Measurements from ENCODE around the gene TAF1D. TPM values are rescaled to one million over a fixed set of nuclear protein-coding genes. Genes with fewer than 3 reads are reported as not detected.

The TAF1D gene
- total RNA-seq, 4 donors from 2014 or later, result 99.9 to 150 (median 125) TPM

GRCh38 chr11:93717501-93717900, 23.8 kb downstream of the TAF1D start:
- Histone ChIP-seq H3K4me3 (replicated peaks in 1 of 3) (no peak overlapping the region), H3K4me1 (no peaks in the 10 kb centered on the region), H3K9me3 (no peaks in the 10 kb centered on the region), H3K27ac (no peak overlapping the region), H3K36me3 (peaks cover 0 to 2% of the 10 kb centered on the region in 2 donors), H3K27me3 (no peaks in the 10 kb centered on the region)
- no peak for TF ChIP-seq CTCF (IDR thresholded peaks at IDR 0.05)
- TF ChIP-seq POLR2A (IDR thresholded peaks at IDR 0.05), result no peak
- 96 to 100% methylated on average over 1 of the region's 1 CpG for WGBS, 2 donors
- intact Hi-C loops (cut with DNase I), result no loop called here
- no peak for DNase-seq

GRCh38 chr11:93715797-93716396, 25.4 kb downstream of the TAF1D start:
- H3K27me3 ChIP-seq, result no peaks in the 10 kb centered on the region
- no peaks in the 10 kb centered on the region for H3K4me1 ChIP-seq
- no peak overlapping the region for H3K27ac ChIP-seq
- intact Hi-C loops (cut with DNase I), result no loop called here
- WGBS, 2 donors, result 96 to 98% methylated on average over 4 of the region's 4 CpGs
- H3K9me3 ChIP-seq, result no peaks in the 10 kb centered on the region
- DNase-seq, result no peak
- H3K4me3 ChIP-seq (replicated peaks in 1 of 3), result no peak overlapping the region
- TF ChIP-seq POLR2A (IDR thresholded peaks at IDR 0.05) (no peak), CTCF (IDR thresholded peaks at IDR 0.05) (no peak)
- H3K36me3 ChIP-seq, result peaks cover 0 to 4% of the 10 kb centered on the region in 2 donors

GRCh38 chr11:93712678-93713077, 28.6 kb downstream of the TAF1D start:
- no peak overlapping the region for H3K4me3 ChIP-seq (replicated peaks in 1 of 3)
- no peaks in the 10 kb centered on the region for H3K9me3 ChIP-seq
- no peak overlapping the region for H3K27ac ChIP-seq
- H3K27me3 ChIP-seq, result no peaks in the 10 kb centered on the region
- H3K4me1 ChIP-seq, result no peaks in the 10 kb centered on the region
- no peak for DNase-seq
- TF ChIP-seq CTCF (IDR thresholded peaks at IDR 0.05) (no peak), POLR2A (IDR thresholded peaks at IDR 0.05) (no peak)
- intact Hi-C loops (cut with DNase I), result no loop called here
- H3K36me3 ChIP-seq, result peaks cover 0 to 8% of the 10 kb centered on the region in 2 donors

- WGBS, 2 donors, result 100% methylated on average over 1 of the region's 1 CpG
- Histone ChIP-seq H3K27ac (no peak overlapping the region), H3K4me1 (no peaks in the 10 kb centered on the region), H3K36me3 (peaks cover 0 to 12% of the 10 kb centered on the region in 2 donors), H3K4me3 (replicated peaks in 1 of 3) (no peak overlapping the region), H3K27me3 (no peaks in the 10 kb centered on the region), H3K9me3 (no peaks in the 10 kb centered on the region)
- DNase-seq, result no peak
- intact Hi-C loops (cut with DNase I), result no loop called here
- TF ChIP-seq POLR2A (IDR thresholded peaks at IDR 0.05) (no peak), CTCF (IDR thresholded peaks at IDR 0.05) (no peak)
These were observed 31.1 kb downstream of the TAF1D start for GRCh38 chr11:93710239-93710638.

- H3K27ac ChIP-seq, result no peak overlapping the region
- no peaks in the 10 kb centered on the region for H3K27me3 ChIP-seq
- no peaks in the 10 kb centered on the region for H3K4me1 ChIP-seq
- intact Hi-C loops (cut with DNase I), result no loop called here
- no peak overlapping the region for H3K4me3 ChIP-seq (replicated peaks in 1 of 3)
- TF ChIP-seq POLR2A (IDR thresholded peaks at IDR 0.05) (no peak), CTCF (IDR thresholded peaks at IDR 0.05) (no peak)
- H3K9me3 ChIP-seq, result no peaks in the 10 kb centered on the region
- H3K36me3 ChIP-seq, result peaks cover 0 to 14% of the 10 kb centered on the region in 2 donors
- DNase-seq, result no peak
- WGBS, 2 donors, result 95 to 96% methylated on average over 2 of the region's 2 CpGs
These were observed 37.1 kb downstream of the TAF1D start for GRCh38 chr11:93704237-93704636.
